Aorta (tissue), 5 donors: ENCODE measurements around the gene CANT1. TPM values are rescaled to one million over a fixed set of nuclear protein-coding genes. Genes with fewer than 3 reads are reported as not detected.
"Not testable (repeated sequence)": the region's sequence is repeated elsewhere in the genome, so short reads cannot be mapped to it uniquely, and the experiment has no call there.

Source experiments
- ATAC-seq: fragments of 200-7000 bp; cut with Tn5 transposase; one replicate; pipeline ENCODE4 v1.9.1; 2022; ENCODE audit warnings: moderate library complexity; ENCODE audit not compliant: low FRiP score
- DNase-seq, 2 donors: peaks; one replicate each; pipeline ENCODE4 v3.0.0-alpha.2; 2020
- H3K27ac ChIP-seq, 2 donors: one replicate each; pipeline ENCODE4 v1.5.1; 2013; ENCODE audit warnings: low read length in 2 of 2, mild to moderate bottlenecking in 2 of 2, moderate library complexity in 2 of 2, control low read depth in 1 of 2, inconsistent platforms in 1 of 2, low read depth in 1 of 2
- H3K27me3 ChIP-seq, 2 donors: one replicate each; pipeline ENCODE4 v1.6.1; 2013; ENCODE audit warnings: control low read depth in 1 of 2, low read length in 1 of 2, mild to moderate bottlenecking in 1 of 2, moderate library complexity in 1 of 2; ENCODE audit not compliant: insufficient read depth in 2 of 2, control insufficient read depth in 1 of 2
- H3K36me3 ChIP-seq, 2 donors: one replicate each; pipeline ENCODE4 v1.6.1; 2013; ENCODE audit warnings: control low read depth in 1 of 2, low read length in 1 of 2, mild to moderate bottlenecking in 1 of 2; ENCODE audit not compliant: insufficient read depth in 2 of 2, control insufficient read depth in 1 of 2
- H3K4me1 ChIP-seq, 2 donors: one replicate each; pipeline ENCODE4 v1.6.1; 2013; ENCODE audit warnings: low read length in 2 of 2, control low read depth in 1 of 2, mild to moderate bottlenecking in 1 of 2, moderate library complexity in 1 of 2; ENCODE audit not compliant: insufficient read depth in 2 of 2, control insufficient read depth in 1 of 2
- H3K4me3 ChIP-seq, 2 donors: one replicate each; pipeline ENCODE4 v1.5.1; 2013; ENCODE audit warnings: low read length in 2 of 2, control low read depth in 1 of 2, mild to moderate bottlenecking in 1 of 2
- H3K9me3 ChIP-seq: one replicate; pipeline ENCODE4 v1.6.1; 2013; ENCODE audit warnings: mild to moderate bottlenecking, low read length; ENCODE audit not compliant: control insufficient read depth
- WGBS, 2 donors: extraction: QIAGEN DNeasy Blood & Tissue Kit; methylation state at CpG; one replicate each; pipeline ENCODE4 v1.1.7; 2013; 5-methylcytosine and 5-hydroxymethylcytosine counted together
- intact Hi-C, 2 donors: fragments of 100-400 bp; cut with DNase I; formaldehyde crosslinking; loops; one replicate each; pipeline versions ENCODE4 v1.14.2 to v1.15.0; 2022
- polyA plus RNA-seq, 2 donors: library from polyadenylated mRNA; stranded (reverse); fragments of 200-250 nt; gene quantifications; one replicate each; pipeline ENCODE4 v1.2.3, GENCODE V29; 2013
- total RNA-seq, 2 donors: library from RNA; stranded (reverse); fragmentation: NEBNext Ultra II Directional; extraction: Animal tissue kit (Norgen Biotek cat#: 25700); gene quantifications; one replicate each; pipeline ENCODE4 v1.2.1, GENCODE V29; 2021
- donor health status: healthy with polysubstance abuse.
- donor health status: Bipolar disorder and iron deficiency.
- donor health status: DM: no; HTN: no; CAD: no.
- donor health status: DM: no; HTN: no; CAD: no.
- donor health status: DM: yes; HTN: yes; CAD: no.

The CANT1 gene
- total and polyA plus RNA-seq, 4 donors, result 11.0 to 45.5 (median 26.0) TPM

DNA sequence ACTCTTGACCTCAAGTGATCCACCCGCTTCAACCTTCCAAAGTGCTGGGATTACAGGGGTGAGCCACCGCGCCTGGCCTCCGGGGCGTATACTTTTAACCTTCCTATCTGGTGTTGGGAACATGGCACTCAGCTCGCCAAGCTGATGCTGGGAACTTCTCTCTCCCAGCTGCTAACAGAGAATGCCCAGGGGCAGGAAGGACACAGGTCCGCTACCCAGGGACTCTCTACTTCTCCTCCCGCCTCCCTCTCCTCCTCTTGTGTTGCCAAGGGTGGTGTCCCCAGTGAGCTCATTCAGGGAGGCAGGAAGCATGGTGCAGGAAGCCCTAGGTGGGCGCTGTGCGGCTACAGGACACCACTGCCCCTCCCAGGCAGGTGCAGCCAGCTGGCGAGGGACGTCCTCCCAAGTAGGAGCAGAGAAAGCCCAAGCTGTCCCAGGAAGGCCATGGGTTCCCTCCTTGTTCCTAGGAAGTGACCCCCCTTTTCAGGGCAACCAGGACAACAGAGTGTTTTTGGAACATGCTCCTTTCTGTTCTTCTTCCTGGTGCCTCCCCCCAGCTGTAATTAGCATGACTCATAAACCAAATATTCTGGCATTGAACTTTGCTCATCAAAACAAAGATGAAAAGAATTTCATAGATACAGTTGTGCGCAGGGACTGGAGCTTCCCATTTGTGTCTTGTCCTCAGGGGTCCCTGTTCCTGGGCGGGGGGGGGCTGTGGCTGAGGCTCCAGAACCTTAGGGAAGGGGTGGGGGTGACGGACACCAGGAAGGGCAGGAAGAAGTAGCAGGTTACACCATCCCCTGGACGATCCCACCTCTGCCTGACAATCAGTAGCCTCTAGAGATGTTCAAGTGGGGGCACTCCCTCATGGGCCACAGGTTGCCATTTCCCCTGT, 17.1 kb upstream of the CANT1 start:
- peaks cover 0 to 3% of the 10 kb centered on the region in 2 donors for H3K4me1 ChIP-seq
- no peaks in the 10 kb centered on the region for H3K36me3 ChIP-seq
- 80 to 89% methylated on average over 16 of the region's 16 CpGs for WGBS, 2 donors
- H3K27me3 ChIP-seq, result no peaks in the 10 kb centered on the region
- no peak for ATAC-seq
- peak; percentile 50 to 80 for DNase-seq
- H3K4me3 ChIP-seq, result no peak overlapping the region
- H3K27ac ChIP-seq, result peak overlapping the region in 1 of 2 donors; percentile 78
- no peaks in the 10 kb centered on the region for H3K9me3 ChIP-seq
- intact Hi-C loops, result loop anchor here (10.0 kb wide), 1 partner anchor 48 kb away; the partner anchor contains the start of gene ENGASE (in 2 of the 2)

DNA sequence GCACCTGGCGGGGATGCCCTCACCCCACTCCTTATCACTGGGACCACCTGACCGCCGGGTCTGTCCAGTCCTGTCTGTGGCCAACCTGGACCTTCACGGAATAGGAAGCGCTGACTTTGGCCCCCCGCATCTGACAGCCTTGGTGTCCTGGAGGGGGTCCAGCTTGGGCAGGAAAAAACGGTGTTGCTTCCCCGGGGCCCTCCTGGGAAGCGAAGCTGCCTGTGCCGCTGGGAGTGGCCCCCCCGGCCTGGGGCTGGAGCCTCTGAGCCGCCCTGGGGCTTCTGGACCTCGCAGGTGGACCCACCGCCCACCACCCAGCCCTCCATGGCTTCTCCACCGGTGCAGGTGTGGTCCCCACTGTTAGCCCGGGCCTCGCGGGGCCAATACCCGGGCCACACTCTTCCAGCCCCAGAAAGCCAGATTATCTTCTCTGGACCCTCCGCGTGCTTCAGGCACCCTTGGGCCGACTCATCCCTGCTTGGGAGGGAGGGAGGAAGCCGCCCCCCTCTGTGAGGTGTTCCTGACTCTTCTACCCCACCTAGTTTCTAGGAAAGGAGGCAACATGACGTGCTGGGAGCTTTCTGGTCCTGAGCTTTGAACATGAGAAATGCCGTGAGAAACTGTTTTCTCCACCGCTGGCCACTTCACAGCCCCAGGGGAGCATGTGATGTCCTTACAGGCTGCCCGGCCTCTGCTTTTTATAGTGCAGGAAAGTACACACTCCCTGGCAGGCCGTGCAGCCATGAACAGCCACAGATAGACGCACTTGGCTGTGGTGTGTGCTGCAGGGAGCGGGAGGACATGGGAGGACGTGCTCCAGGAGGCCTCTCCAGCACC, 15.6 kb upstream of the CANT1 start:
- intact Hi-C loops, result loop anchor here (10.0 kb wide), 1 partner anchor 50 kb away; the partner anchor contains the start of gene ENGASE (in 2 of the 2)
- Histone ChIP-seq H3K4me3 (peak overlapping the region; percentile 68 to 71), H3K9me3 (no peaks in the 10 kb centered on the region), H3K36me3 (no peaks in the 10 kb centered on the region), H3K27ac (peak overlapping the region in 1 of 2 donors; percentile 55), H3K4me1 (peaks cover 0 to 10% of the 10 kb centered on the region in 2 donors), H3K27me3 (no peaks in the 10 kb centered on the region)
- WGBS, 2 donors, result 12 to 16% methylated on average over 28 to 31 of the region's 31 CpGs
- DNase-seq (peak; percentile 65 to 82), ATAC-seq (peak; percentile 31)

DNA sequence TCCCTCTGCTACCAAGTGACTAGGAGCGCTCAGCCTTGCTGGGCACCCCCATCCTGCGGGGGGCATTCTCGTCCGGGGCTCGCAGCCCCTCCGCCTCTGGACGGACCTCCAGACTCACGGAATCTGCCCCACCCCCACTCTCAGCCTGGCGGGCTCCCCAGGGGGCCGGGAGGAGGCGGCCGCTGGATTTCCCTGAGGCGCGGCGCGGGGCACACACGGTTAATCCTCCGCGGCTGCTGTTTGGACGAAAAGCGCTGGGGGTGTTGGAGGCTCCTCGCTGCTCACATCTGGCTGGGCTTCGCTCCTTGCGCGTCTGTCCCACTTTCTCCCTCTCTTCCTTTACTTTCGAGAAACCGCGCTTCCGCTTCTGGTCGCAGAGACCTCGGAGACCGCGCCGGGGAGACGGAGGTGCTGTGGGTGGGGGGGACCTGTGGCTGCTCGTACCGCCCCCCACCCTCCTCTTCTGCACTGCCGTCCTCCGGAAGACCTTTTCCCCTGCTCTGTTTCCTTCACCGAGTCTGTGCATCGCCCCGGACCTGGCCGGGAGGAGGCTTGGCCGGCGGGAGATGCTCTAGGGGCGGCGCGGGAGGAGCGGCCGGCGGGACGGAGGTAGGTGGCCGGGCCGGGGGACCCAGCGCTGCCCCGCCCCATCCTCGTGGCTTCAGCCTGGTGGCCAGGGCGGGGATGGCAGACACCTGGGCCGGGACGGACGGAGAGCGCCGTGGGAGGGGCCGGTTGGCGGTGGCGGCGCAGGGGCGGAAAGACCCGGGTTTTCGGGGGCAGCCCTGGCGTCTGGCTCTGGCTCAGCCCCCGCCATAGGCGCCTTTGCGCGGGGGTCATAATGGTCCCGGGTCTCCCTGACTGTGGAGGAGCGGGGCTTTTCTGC, 14.6 kb upstream of the CANT1 start, which contains the start of gene C1QTNF1:
C1QTNF1 (plus strand) TSS at position 284 of the 886 bp plus-strand sequence. CDS start 19,800 bp downstream, outside the sequence.
- WGBS, 2 donors, result 2% methylated on average over 67 to 77 of the region's 77 CpGs
- intact Hi-C loops, result loop anchor here (2.0 to 10.0 kb wide), 2 partner anchors 13 to 51 kb away; partner anchors contain the start of gene ENGASE (in 2 of the 2)
- no peaks in the 10 kb centered on the region for H3K36me3 ChIP-seq
- peaks cover 0 to 10% of the 10 kb centered on the region in 2 donors for H3K4me1 ChIP-seq
- H3K27me3 ChIP-seq, result no peaks in the 10 kb centered on the region
- peak within 1 kb of the TSS; percentile 68 to 71 for H3K4me3 ChIP-seq
- DNase-seq (peak; percentile 75 to 89), ATAC-seq (peak; percentile 34)
- peak within 1 kb of the TSS in 1 of 2 donors; percentile 55 for H3K27ac ChIP-seq
- no peaks in the 10 kb centered on the region for H3K9me3 ChIP-seq

DNA sequence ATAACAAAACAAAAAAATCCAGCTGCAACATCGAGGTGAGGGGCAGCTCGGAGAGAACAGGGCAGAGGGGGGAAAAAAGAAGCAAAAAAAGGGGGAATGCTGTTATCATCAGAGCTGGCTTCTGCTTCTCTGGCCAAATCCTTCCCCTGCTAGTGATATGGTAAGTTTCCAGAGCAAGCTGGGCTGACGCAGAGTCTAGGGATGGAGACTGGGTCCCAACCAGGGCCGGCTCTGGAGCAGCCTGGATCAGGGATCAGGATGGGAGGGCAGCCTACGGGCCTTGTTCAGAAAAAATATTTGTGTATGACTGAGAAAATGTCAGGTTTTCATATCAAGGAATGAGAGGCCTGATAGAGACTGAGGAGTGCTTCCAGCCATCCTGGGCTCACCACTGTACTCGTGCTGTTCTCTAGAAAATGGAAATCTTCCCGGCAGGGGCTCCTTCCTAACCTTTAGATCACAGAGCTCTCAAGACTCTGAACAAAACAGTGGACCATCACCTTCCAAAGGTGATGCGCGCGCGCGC, 13.7 kb upstream of the CANT1 start:
- H3K4me1 ChIP-seq, result peaks cover 0 to 10% of the 10 kb centered on the region in 2 donors
- intact Hi-C loops, result loop anchor here (2.0 to 10.0 kb wide), 2 partner anchors 14 to 52 kb away; partner anchors contain the start of gene ENGASE (in 2 of the 2)
- no peaks in the 10 kb centered on the region for H3K27me3 ChIP-seq
- H3K27ac ChIP-seq, result peak overlapping the region in 1 of 2 donors; percentile 55
- peak in 1 of 2 donors; percentile 79 for DNase-seq
- no peaks in the 10 kb centered on the region for H3K9me3 ChIP-seq
- no peaks in the 10 kb centered on the region for H3K36me3 ChIP-seq
- WGBS, 2 donors, result 44 to 45% methylated on average over 12 of the region's 12 CpGs
- no peak for ATAC-seq
- H3K4me3 ChIP-seq, result no peak overlapping the region

DNA sequence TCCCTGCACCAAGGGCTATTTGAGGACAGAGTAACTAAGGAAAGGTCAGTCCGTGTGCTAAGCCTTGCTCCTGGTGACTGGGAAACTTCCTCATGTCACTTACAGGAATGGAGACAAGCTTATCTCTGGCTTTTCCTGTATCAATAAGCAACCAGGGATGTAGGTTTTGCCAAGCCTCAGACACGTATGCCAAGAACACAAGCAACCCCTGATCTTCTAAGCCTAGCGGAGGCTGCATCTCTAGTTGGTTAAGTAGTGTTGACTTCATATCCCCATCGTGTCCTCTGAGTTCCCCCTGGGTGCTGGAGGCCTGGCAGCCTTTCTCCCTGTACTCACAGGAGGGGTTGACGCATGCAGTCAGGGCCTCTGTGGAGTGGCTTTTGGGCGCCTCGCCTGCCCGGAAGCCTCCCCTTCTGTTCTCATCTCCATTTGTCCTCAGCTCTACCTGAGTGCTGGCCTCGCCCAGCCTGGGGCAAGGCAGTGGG, 13.0 kb upstream of the CANT1 start:
- ATAC-seq, result peak; percentile 3

DNA sequence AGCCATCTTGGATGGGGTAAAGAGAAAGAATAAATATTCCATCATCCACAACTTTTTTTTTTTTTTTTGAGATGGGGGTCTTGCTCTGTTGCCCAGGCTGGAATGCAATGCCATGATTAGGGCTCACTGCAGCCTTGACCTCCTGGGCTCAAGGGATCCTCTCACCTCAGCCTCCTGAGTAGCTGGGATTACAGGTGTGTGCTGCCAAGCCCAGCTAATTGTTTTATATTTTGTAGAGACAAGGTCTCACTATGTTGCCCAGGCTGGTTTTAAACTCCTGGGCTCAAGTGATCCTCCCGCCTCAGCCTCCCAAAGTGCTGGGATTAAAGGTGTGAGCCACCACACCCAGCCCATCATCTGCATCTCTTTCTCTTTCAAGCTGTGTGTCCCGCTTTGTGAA, 12.4 kb upstream of the CANT1 start:
- not testable (repeated sequence) for H3K27me3 ChIP-seq, H3K9me3 ChIP-seq, H3K36me3 ChIP-seq, DNase-seq, H3K4me3 ChIP-seq, ATAC-seq
- H3K4me1 ChIP-seq, result peaks cover 0 to 10% of the 10 kb centered on the region in 2 donors
- H3K27ac ChIP-seq, result peak overlapping the region in 1 of 2 donors; percentile 74
- 88 to 91% methylated on average over 2 of the region's 2 CpGs for WGBS, 2 donors
- intact Hi-C loops, result loop anchor here (2.0 to 10.0 kb wide), 2 partner anchors 15 to 53 kb away; partner anchors contain the start of gene ENGASE (in 2 of the 2)

More for the DNA sequence above, 13.0 kb upstream of the CANT1 start:
- Histone ChIP-seq H3K9me3 (no peaks in the 10 kb centered on the region), H3K27me3 (no peaks in the 10 kb centered on the region), H3K4me3 (no peak overlapping the region), H3K36me3 (no peaks in the 10 kb centered on the region), H3K4me1 (peaks cover 0 to 10% of the 10 kb centered on the region in 2 donors), H3K27ac (peak overlapping the region in 1 of 2 donors; percentile 74)
- intact Hi-C loops, result loop anchor here (2.0 to 10.0 kb wide), 2 partner anchors 14 to 52 kb away; partner anchors contain the start of gene ENGASE (in 2 of the 2)
- 17 to 19% methylated on average over 9 of the region's 9 CpGs for WGBS, 2 donors
- DNase-seq, result peak; percentile 83 to 89

DNA sequence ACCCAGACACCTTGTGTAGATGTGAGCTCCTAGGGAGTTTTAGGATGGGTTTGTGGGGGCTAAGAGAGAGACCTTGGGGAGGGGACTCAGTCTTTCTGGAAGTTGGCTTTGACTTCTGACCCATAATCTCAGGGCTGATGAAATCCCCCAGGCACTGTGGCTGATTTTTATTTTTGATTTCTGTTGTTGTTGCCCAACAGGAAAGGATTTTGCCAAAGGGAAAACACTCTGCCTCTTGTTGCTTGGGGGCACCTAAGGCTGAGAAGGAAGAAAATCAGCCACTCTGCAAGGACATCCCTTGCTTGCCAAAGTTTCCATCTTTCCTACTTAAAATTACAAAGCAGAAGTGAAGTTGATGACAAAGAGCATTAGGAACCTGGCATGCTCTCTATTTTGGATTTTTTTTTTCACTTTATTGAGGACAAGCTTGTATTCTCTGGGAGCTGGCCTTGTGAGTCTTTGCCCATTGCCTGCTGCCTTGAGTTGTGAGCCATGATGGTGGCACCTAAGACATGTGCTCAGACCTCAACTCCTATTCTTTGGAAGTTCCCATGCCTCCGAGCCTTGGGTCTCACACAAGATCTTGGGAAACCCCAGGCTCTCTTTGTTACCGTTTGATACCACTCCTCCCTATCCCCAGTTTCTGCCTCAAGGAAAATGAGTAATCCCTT, 11.2 kb upstream of the CANT1 start:
- Histone ChIP-seq H3K27me3 (no peaks in the 10 kb centered on the region), H3K4me1 (peaks cover 0 to 7% of the 10 kb centered on the region in 2 donors), H3K4me3 (no peak overlapping the region), H3K27ac (peak overlapping the region; percentile 53 to 92), H3K9me3 (no peaks in the 10 kb centered on the region), H3K36me3 (no peaks in the 10 kb centered on the region)
- intact Hi-C loops, result loop anchor here (10.0 kb wide), 1 partner anchor 54 kb away; the partner anchor contains the start of gene ENGASE (in 2 of the 2)
- no peak for ATAC-seq
- peak in 1 of 2 donors; percentile 8 for DNase-seq
- 36 to 51% methylated on average over 2 of the region's 2 CpGs for WGBS, 2 donors
